Measurements from ENCODE around the gene PLXNB2.
"Not testable (repeated sequence)": the region's sequence is repeated elsewhere in the genome, so short reads cannot be mapped to it uniquely, and the experiment has no call there.

The PLXNB2 gene

GRCh38 chr22:50326225-50326955 is 18.9 kb upstream of the PLXNB2 start:
- peaks cover 5% of the 10 kb centered on the region for H3K4me1 ChIP-seq (ENCODE audit: control insufficient read depth, insufficient read depth, low read length)
- peak overlapping the region; percentile 61 for H3K4me3 ChIP-seq (ENCODE audit: insufficient read depth, low read depth, low read length)
- no peaks in the 10 kb centered on the region for H3K9me3 ChIP-seq (ENCODE audit: control insufficient read depth, low read length)
- peaks cover 9% of the 10 kb centered on the region for H3K27me3 ChIP-seq (ENCODE audit: control insufficient read depth, insufficient read depth, low read length, poor library complexity, severe bottlenecking)
- no peak overlapping the region for H3K27ac ChIP-seq (ENCODE audit: insufficient read depth, low read depth, low read length, poor library complexity, severe bottlenecking)
- WGBS, 2 experiments, result 14% methylated on average over 56 of the region's 56 CpGs
- H3K36me3 ChIP-seq (ENCODE audit: control insufficient read depth, insufficient read depth, low read length), result no peaks in the 10 kb centered on the region

GRCh38 chr22:50325444-50326224 is 18.2 kb upstream of the PLXNB2 start:
- Histone ChIP-seq H3K27ac (ENCODE audit: insufficient read depth, low read depth, low read length, poor library complexity, severe bottlenecking) (no peak overlapping the region), H3K27me3 (ENCODE audit: control insufficient read depth, insufficient read depth, low read length, poor library complexity, severe bottlenecking) (peaks cover 9% of the 10 kb centered on the region), H3K4me1 (ENCODE audit: control insufficient read depth, insufficient read depth, low read length) (peaks cover 5% of the 10 kb centered on the region), H3K4me3 (ENCODE audit: insufficient read depth, low read depth, low read length) (peak overlapping the region; percentile 61), H3K36me3 (ENCODE audit: control insufficient read depth, insufficient read depth, low read length) (no peaks in the 10 kb centered on the region), H3K9me3 (ENCODE audit: control insufficient read depth, low read length) (no peaks in the 10 kb centered on the region)
- 84 to 90% methylated on average over 19 of the region's 19 CpGs for WGBS, 2 experiments

DNA sequence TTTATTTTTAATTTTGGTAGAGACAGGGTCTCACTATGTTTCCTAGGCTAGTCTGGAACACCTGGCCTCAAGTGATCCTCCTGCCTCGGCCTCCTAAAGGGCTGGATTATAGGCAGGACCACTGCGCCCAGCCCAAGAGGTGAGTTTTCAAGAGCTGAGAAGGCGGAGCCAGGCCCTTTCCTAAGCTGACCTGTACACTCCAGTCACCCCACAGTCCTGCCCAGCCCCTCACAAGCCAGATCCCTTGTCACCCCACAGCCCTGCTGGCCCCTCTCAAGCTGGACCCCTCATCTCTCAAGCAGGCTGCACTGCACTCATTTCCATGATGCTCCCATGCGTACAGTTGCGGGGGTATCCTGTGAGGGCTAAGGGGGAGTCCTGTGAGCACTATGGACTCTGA is 16.5 kb upstream of the PLXNB2 start:
- Histone ChIP-seq H3K4me3 (ENCODE audit: insufficient read depth, low read depth, low read length) (no peak overlapping the region), H3K9me3 (ENCODE audit: control insufficient read depth, low read length) (no peaks in the 10 kb centered on the region), H3K27me3 (ENCODE audit: control insufficient read depth, insufficient read depth, low read length, poor library complexity, severe bottlenecking) (peaks cover 9% of the 10 kb centered on the region), H3K36me3 (ENCODE audit: control insufficient read depth, insufficient read depth, low read length) (no peaks in the 10 kb centered on the region), H3K4me1 (ENCODE audit: control insufficient read depth, insufficient read depth, low read length) (peaks cover 5% of the 10 kb centered on the region), H3K27ac (ENCODE audit: insufficient read depth, low read depth, low read length, poor library complexity, severe bottlenecking) (no peak overlapping the region)
- WGBS, 2 experiments, result 89 to 99% methylated on average over 5 of the region's 5 CpGs

DNA sequence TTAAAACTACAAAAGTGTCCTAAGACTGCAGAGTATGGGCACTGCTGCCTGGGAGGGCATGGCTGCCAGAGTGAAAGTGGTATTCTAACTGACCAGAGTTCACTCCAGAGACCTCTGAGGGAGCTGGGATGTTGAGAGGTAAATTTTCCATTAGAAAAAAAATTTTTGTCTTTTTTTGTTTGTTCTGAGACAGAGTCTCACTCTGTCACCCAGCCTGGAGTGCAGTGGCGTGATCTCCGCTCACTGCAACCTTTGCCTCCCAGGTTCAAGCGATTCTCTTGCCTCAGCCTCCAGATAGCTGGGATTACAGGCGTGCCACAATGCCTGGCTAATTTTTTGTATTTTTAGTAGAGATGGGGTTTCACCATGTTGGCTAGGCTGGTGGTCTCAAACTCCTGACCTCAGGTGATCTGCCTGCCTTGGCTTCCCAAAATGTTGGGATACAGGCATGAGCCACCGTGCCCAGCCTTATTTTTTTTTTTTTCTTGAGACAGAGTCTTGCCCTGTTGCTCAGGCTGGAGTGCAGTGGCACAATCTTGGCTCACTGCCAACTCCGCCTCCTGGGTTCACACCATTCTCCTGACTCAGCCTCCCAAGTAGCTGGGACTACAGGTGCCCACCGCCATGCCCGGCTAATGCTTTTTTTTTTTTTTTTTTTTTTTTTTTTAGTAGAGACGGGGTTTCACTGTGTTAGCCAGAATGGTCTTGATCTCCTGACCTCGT is 15.1 kb upstream of the PLXNB2 start:
- H3K9me3 ChIP-seq (ENCODE audit: control insufficient read depth, low read length); H3K36me3 ChIP-seq (ENCODE audit: control insufficient read depth, insufficient read depth, low read length); H3K27ac ChIP-seq (ENCODE audit: insufficient read depth, low read depth, low read length, poor library complexity, severe bottlenecking); H3K4me3 ChIP-seq (ENCODE audit: insufficient read depth, low read depth, low read length); H3K4me1 ChIP-seq (ENCODE audit: control insufficient read depth, insufficient read depth, low read length); H3K27me3 ChIP-seq (ENCODE audit: control insufficient read depth, insufficient read depth, low read length, poor library complexity, severe bottlenecking): not testable (repeated sequence)
- 91 to 94% methylated on average over 8 of the region's 10 CpGs for WGBS, 2 experiments

DNA sequence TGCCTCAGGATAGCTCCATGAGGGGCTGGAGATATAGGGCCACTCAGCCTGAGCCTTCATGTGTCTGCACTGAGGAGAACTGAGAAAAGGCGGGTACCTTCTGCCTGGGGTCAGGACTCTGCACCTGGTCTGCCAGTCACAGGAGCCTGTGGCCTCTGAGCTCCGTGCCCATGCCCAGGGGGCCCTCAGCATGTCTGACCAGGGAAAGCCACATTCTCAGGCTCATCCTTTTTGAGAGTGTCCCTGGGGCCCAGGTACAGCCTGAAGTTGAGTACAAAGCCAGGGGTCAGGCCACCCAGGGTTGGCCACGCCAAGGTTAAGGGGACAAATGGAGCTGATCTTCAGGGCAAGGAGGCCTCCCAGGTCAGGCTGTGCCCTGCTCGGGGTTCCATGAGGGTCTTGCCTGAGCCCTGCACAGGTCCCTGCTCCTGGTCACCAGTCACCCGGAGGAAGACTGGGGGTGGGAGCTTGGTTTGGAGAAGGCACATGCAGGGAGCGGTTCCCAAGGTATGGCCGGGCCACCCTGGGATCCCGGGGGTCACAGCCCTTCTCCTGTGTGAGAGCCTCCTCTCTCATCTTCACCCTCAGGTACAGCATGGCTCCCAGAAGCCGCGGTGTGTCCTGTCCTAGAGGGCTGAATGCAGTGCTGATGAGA is 13.4 kb upstream of the PLXNB2 start:
- H3K27me3 ChIP-seq (ENCODE audit: control insufficient read depth, insufficient read depth, low read length, poor library complexity, severe bottlenecking), result peaks cover 2% of the 10 kb centered on the region
- H3K9me3 ChIP-seq (ENCODE audit: control insufficient read depth, low read length), result no peaks in the 10 kb centered on the region
- H3K4me3 ChIP-seq (ENCODE audit: insufficient read depth, low read depth, low read length), result no peak overlapping the region
- no peak overlapping the region for H3K27ac ChIP-seq (ENCODE audit: insufficient read depth, low read depth, low read length, poor library complexity, severe bottlenecking)
- WGBS, 2 experiments, result 92 to 94% methylated on average over 10 of the region's 10 CpGs
- H3K4me1 ChIP-seq (ENCODE audit: control insufficient read depth, insufficient read depth, low read length), result peaks cover under 1% of the 10 kb centered on the region
- no peaks in the 10 kb centered on the region for H3K36me3 ChIP-seq (ENCODE audit: control insufficient read depth, insufficient read depth, low read length)

DNA sequence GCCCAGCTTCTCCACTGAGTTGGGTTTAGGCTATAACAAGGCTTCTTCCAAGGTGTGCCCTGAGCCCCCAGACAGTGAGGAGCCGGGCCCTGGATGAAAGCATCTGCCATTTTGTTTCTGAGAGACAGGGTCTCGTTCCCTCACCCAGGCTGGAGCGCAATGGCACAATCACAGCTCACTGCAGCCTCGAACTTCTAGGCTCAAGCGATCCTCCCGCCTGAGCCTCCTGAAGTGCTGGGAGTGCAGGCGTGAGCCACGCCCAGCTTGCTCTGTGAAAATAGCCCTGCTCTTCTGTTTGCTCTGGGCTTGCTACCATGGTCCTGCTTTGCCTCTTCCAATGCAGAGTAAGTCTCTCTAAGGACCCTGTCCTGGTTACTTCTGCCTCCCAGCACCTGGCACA is 12.7 kb upstream of the PLXNB2 start:
- Histone ChIP-seq H3K27me3 (ENCODE audit: control insufficient read depth, insufficient read depth, low read length, poor library complexity, severe bottlenecking) (no peaks in the 10 kb centered on the region), H3K4me3 (ENCODE audit: insufficient read depth, low read depth, low read length) (no peak overlapping the region), H3K4me1 (ENCODE audit: control insufficient read depth, insufficient read depth, low read length) (no peaks in the 10 kb centered on the region), H3K36me3 (ENCODE audit: control insufficient read depth, insufficient read depth, low read length) (no peaks in the 10 kb centered on the region), H3K9me3 (ENCODE audit: control insufficient read depth, low read length) (no peaks in the 10 kb centered on the region), H3K27ac (ENCODE audit: insufficient read depth, low read depth, low read length, poor library complexity, severe bottlenecking) (no peak overlapping the region)
- WGBS, 2 experiments, result 90 to 92% methylated on average over 8 of the region's 8 CpGs

DNA sequence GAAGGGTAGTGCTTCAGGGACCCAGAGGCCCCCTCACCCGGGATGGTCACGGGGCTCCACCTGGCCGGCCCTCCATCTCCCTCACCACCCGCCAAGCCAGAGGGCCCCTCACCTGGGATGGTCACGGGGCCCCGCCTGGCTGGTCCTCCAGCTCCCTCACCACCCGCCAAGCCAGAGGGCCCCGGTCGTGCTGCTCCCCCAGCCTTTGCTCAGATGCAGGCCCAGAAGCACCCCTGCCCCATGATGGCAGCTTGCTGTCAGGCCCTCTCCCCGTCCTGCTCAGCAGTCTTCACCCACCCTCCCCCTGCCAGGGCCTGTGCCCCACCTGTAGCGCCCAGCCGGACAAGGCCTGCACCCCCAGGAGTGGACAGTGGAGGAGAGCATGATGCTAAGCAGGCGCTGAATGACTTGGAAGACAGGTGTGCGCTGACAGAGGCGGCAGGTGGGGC is 12.1 kb upstream of the PLXNB2 start:
- WGBS, 2 experiments, result 90 to 92% methylated on average over 15 of the region's 15 CpGs
- no peaks in the 10 kb centered on the region for H3K4me1 ChIP-seq (ENCODE audit: control insufficient read depth, insufficient read depth, low read length)
- no peak overlapping the region for H3K27ac ChIP-seq (ENCODE audit: insufficient read depth, low read depth, low read length, poor library complexity, severe bottlenecking)
- no peak overlapping the region for H3K4me3 ChIP-seq (ENCODE audit: insufficient read depth, low read depth, low read length)
- no peaks in the 10 kb centered on the region for H3K9me3 ChIP-seq (ENCODE audit: control insufficient read depth, low read length)
- H3K27me3 ChIP-seq (ENCODE audit: control insufficient read depth, insufficient read depth, low read length, poor library complexity, severe bottlenecking), result no peaks in the 10 kb centered on the region
- no peaks in the 10 kb centered on the region for H3K36me3 ChIP-seq (ENCODE audit: control insufficient read depth, insufficient read depth, low read length)

DNA sequence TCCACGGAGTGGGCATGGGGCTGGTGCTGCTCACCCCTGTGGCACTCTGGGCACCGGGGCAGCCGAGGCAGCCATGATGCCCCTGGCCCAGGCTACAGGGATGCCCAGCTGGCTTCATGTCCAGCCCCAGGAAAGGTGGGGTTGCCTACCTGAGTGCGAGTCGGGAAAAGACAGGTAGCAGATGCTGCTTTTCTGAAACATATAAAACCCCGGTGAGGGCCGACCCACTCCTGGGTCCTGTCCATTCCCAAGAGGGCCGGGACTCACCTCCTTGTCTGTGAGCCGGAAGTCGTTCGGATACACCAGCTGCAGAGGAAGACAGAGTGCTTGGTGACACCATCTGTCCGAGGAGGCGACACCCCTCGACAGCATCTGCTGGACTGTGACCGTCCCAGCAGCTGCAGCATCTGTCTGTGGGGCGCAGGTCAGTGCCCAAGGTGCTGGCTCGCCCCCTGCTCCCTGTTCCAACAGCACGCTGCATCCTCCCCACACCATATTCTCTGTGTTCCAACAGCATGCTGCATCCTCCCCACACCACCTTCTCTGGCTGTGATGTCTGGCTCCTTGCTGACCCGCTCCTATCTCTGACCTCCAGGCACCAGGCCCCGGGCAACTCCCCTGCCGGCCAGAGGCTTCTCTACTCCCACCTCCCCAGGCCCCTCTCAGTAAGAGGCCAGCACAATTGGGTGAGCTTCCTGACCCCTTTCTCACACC is 11.4 kb upstream of the PLXNB2 start:
- Histone ChIP-seq H3K9me3 (ENCODE audit: control insufficient read depth, low read length) (no peaks in the 10 kb centered on the region), H3K27ac (ENCODE audit: insufficient read depth, low read depth, low read length, poor library complexity, severe bottlenecking) (no peak overlapping the region), H3K4me1 (ENCODE audit: control insufficient read depth, insufficient read depth, low read length) (no peaks in the 10 kb centered on the region), H3K27me3 (ENCODE audit: control insufficient read depth, insufficient read depth, low read length, poor library complexity, severe bottlenecking) (no peaks in the 10 kb centered on the region), H3K36me3 (ENCODE audit: control insufficient read depth, insufficient read depth, low read length) (no peaks in the 10 kb centered on the region), H3K4me3 (ENCODE audit: insufficient read depth, low read depth, low read length) (no peak overlapping the region)
- WGBS, 2 experiments, result 91 to 92% methylated on average over 21 of the region's 21 CpGs

GRCh38 chr22:50318356-50318697 is 10.9 kb upstream of the PLXNB2 start:
- WGBS, 2 experiments, result 87 to 90% methylated on average over 7 of the region's 7 CpGs
- Histone ChIP-seq H3K4me1 (ENCODE audit: control insufficient read depth, insufficient read depth, low read length) (no peaks in the 10 kb centered on the region), H3K9me3 (ENCODE audit: control insufficient read depth, low read length) (no peaks in the 10 kb centered on the region), H3K36me3 (ENCODE audit: control insufficient read depth, insufficient read depth, low read length) (no peaks in the 10 kb centered on the region), H3K4me3 (ENCODE audit: insufficient read depth, low read depth, low read length) (no peak overlapping the region), H3K27ac (ENCODE audit: insufficient read depth, low read depth, low read length, poor library complexity, severe bottlenecking) (no peak overlapping the region), H3K27me3 (ENCODE audit: control insufficient read depth, insufficient read depth, low read length, poor library complexity, severe bottlenecking) (no peaks in the 10 kb centered on the region)
